Stomach (tissue), 9 donors: ENCODE measurements around the gene DISC1. TPM values are rescaled to one million over a fixed set of nuclear protein-coding genes. Genes with fewer than 3 reads are reported as not detected.

Experiments used
- DNase-seq, 2 donors: peaks; one replicate each; pipeline versions ENCODE4 v3.0.0 to v3.0.0-alpha.2; 2013 to 2019
- H3K27ac ChIP-seq, 5 donors: fragments of 200-600 bp in 4 of 5; sonication (generic) in 4 of 5; one replicate each; pipeline ENCODE4 v1.5.1; 2013 to 2019; ENCODE audit warnings: mild to moderate bottlenecking in 1 of 5, moderate library complexity in 1 of 5
- H3K27me3 ChIP-seq, 3 donors: fragments of 200-600 bp; sonication (generic); one replicate each; pipeline ENCODE4 v1.5.1; 2017 to 2019; ENCODE audit warnings: mixed run types in 1 of 3
- H3K36me3 ChIP-seq, 4 donors: fragments of 200-600 bp; sonication (generic); 1 replicate in 3 of 4; 2 replicates in 1 of 4; pipeline ENCODE4 v1.5.1; 2016 to 2019
- H3K4me1 ChIP-seq, 4 donors: fragments of 200-600 bp; sonication (generic); one replicate each; pipeline ENCODE4 v1.5.1; 2016 to 2019
- H3K4me3 ChIP-seq, 4 donors: fragments of 200-600 bp; sonication (generic) in 3 of 4; one replicate each; pipeline ENCODE4 v1.5.1; 2016 to 2019; ENCODE audit warnings: mild to moderate bottlenecking in 1 of 4
- H3K9me3 ChIP-seq, 4 donors: fragments of 200-600 bp; sonication (generic); one replicate each; pipeline ENCODE4 v1.5.1; 2016 to 2019
- CTCF ChIP-seq, 7 experiments: fragments of 450-650 bp in 4 of 7; fragments of 200-600 bp in 3 of 7; sonication (generic) in 3 of 7; IDR thresholded peaks; one replicate each; pipeline ENCODE4 v1.5.1; 2016 to 2019; ENCODE audit warnings: antibody characterized with exemption in 7 of 7, control low read depth in 2 of 7, mild to moderate bottlenecking in 1 of 7
- EP300 ChIP-seq: sonication (generic); formaldehyde crosslinking; IDR thresholded peaks from one replicate; pipeline ENCODE4 v1.6.1; 2017; ENCODE audit warnings: antibody characterized with exemption
- POLR2A ChIP-seq, 4 donors: fragments of 450-650 bp; IDR thresholded peaks; one replicate each; pipeline ENCODE4 v1.6.1; 2016; ENCODE audit warnings: antibody characterized with exemption in 4 of 4, control low read depth in 2 of 4, mild to moderate bottlenecking in 1 of 4, moderate library complexity in 1 of 4
- POLR2AphosphoS5 ChIP-seq, 3 donors: sonication (generic); formaldehyde crosslinking; IDR thresholded peaks; one replicate each; pipeline ENCODE4 v1.6.1; 2016; ENCODE audit warnings: antibody characterized with exemption in 3 of 3
- WGBS, 5 donors: extraction: QIAGEN DNeasy Blood & Tissue Kit in 3 of 5; methylation state at CpG; one replicate each; pipeline versions ENCODE4 v1.1.5 to v1.1.7; 2013 to 2018; 5-methylcytosine and 5-hydroxymethylcytosine counted together
- intact Hi-C: fragments of 100-400 bp; cut with DNase I; formaldehyde crosslinking; loops from one replicate; pipeline ENCODE4 v1.15.1; 2023; ENCODE audit warnings: low total_unique reads
- polyA plus RNA-seq, 3 donors: library from polyadenylated mRNA; stranded (reverse); fragments of 200-250 nt; gene quantifications; one replicate each; pipeline ENCODE4 v1.2.3, GENCODE V29; 2013
- total RNA-seq, 5 donors: library from RNA; depleted of rRNA; stranded (reverse); fragments of >200 nt; gene quantifications; one replicate each; pipeline versions ENCODE4 v1.1.0 to v1.2.3, GENCODE V29; 2014 to 2016
- donor health status: healthy with polysubstance abuse.
- donor health status: Bipolar disorder and iron deficiency.
- donor health status: healthy.

Gene DISC1
- total and polyA plus RNA-seq, 8 donors: 0.43 to 29.8 (median 1.6) TPM

- intact Hi-C loops: no loop called here
These were observed 194.7 kb downstream of the DISC1 start for GRCh38 chr1:231821281-231821680.

GRCh38 chr1:231822041-231822440 is 195.5 kb downstream of the DISC1 start:
- intact Hi-C loops: no loop called here
- peaks cover 0 to 7% (median 0%) of the 10 kb centered on the region in 4 donors for H3K36me3 ChIP-seq
- DNase-seq: no peak
- H3K4me3 ChIP-seq: no peak overlapping the region
- no peaks in the 10 kb centered on the region for H3K27me3 ChIP-seq
- no peaks in the 10 kb centered on the region for H3K9me3 ChIP-seq
- H3K4me1 ChIP-seq: no peaks in the 10 kb centered on the region
- 84 to 94% (median 92%) methylated on average over 6 of the region's 6 CpGs for WGBS, 5 donors
- TF ChIP-seq EP300 (no peak), POLR2A (IDR thresholded peaks at IDR 0.05) (no peak), POLR2AphosphoS5 (IDR thresholded peaks at IDR 0.05) (no peak), CTCF (IDR thresholded peaks at IDR 0.05) (no peak)
- no peak overlapping the region for H3K27ac ChIP-seq

More at GRCh38 chr1:231821281-231821680, 194.7 kb downstream of the DISC1 start:
- H3K27me3 ChIP-seq: no peaks in the 10 kb centered on the region
- no peak overlapping the region for H3K4me3 ChIP-seq
- 73 to 79% (median 74%) methylated on average over 3 of the region's 3 CpGs for WGBS, 5 donors
- H3K27ac ChIP-seq: no peak overlapping the region
- H3K9me3 ChIP-seq: no peaks in the 10 kb centered on the region
- peaks cover 0 to 7% (median 0%) of the 10 kb centered on the region in 4 donors for H3K36me3 ChIP-seq
- DNase-seq: no peak
- H3K4me1 ChIP-seq: no peaks in the 10 kb centered on the region
- TF ChIP-seq POLR2AphosphoS5 (IDR thresholded peaks at IDR 0.05): no peak
- no peak for TF ChIP-seq EP300
- no peak for TF ChIP-seq CTCF (IDR thresholded peaks at IDR 0.05)
- TF ChIP-seq POLR2A (IDR thresholded peaks at IDR 0.05): no peak

GRCh38 chr1:231826566-231826965 is 200.0 kb downstream of the DISC1 start:
- 85 to 95% (median 90%) methylated on average over 1 of the region's 1 CpG for WGBS, 5 donors
- H3K4me1 ChIP-seq: peaks cover 0 to 16% (median 4%) of the 10 kb centered on the region in 4 donors
- no peaks in the 10 kb centered on the region for H3K27me3 ChIP-seq
- no peak overlapping the region for H3K27ac ChIP-seq
- intact Hi-C loops: no loop called here
- DNase-seq: no peak
- H3K9me3 ChIP-seq: no peaks in the 10 kb centered on the region
- H3K4me3 ChIP-seq: no peak overlapping the region
- H3K36me3 ChIP-seq: no peaks in the 10 kb centered on the region
- TF ChIP-seq POLR2AphosphoS5 (IDR thresholded peaks at IDR 0.05): no peak
- TF ChIP-seq EP300: no peak
- TF ChIP-seq CTCF (IDR thresholded peaks at IDR 0.05): no peak
- TF ChIP-seq POLR2A (IDR thresholded peaks at IDR 0.05): no peak

- Histone ChIP-seq H3K9me3 (no peaks in the 10 kb centered on the region), H3K4me3 (no peak overlapping the region), H3K27me3 (no peaks in the 10 kb centered on the region), H3K36me3 (no peaks in the 10 kb centered on the region), H3K4me1 (peaks cover 0 to 16% (median 4%) of the 10 kb centered on the region in 4 donors), H3K27ac (no peak overlapping the region)
- intact Hi-C loops: no loop called here
- 43 to 84% (median 77%) methylated on average over 2 of the region's 2 CpGs for WGBS, 5 donors
- no peak for DNase-seq
- TF ChIP-seq POLR2AphosphoS5 (IDR thresholded peaks at IDR 0.05) (no peak), POLR2A (IDR thresholded peaks at IDR 0.05) (no peak), CTCF (IDR thresholded peaks at IDR 0.05) (no peak)
These were observed 200.9 kb downstream of the DISC1 start for GRCh38 chr1:231827337-231828105.
